SK-N-SH (cell line): Measurements from ENCODE around the gene AGR3. TPM values are rescaled to one million over a fixed set of nuclear protein-coding genes. Genes with fewer than 3 reads are reported as not detected.

Experiments
- CTCF ChIA-PET: fragments of 300-600, 350-600 bp; formaldehyde crosslinking; extraction: SDS; loops from one replicate; lab custom pipeline; 2021; lab: Yijun Ruan, JAX
- POLR2A ChIA-PET: fragments of 350-600 bp; sonication (Branson Sonifier 250); formaldehyde crosslinking; extraction: SDS; loops from one replicate; lab custom pipeline; 2020; ENCODE audit warnings: antibody characterized with exemption, inconsistent platforms; lab: Yijun Ruan, JAX
- DNase-seq: peaks from one replicate; pipeline ENCODE4 v3.0.0; 2012
- H2AFZ ChIP-seq: fragments of 200-600 bp; sonication (generic); 2 replicates; pipeline ENCODE4 v1.8.1; 2016; ENCODE audit warnings: antibody characterized with exemption, mild to moderate bottlenecking, low read depth
- H3F3A ChIP-seq: fragments of 200-600 bp; sonication (generic); replicated peaks from 2 replicates; pipeline ENCODE3; 2016; ENCODE audit warnings: antibody characterized with exemption, mild to moderate bottlenecking; ENCODE audit not compliant: insufficient read depth
- H3K27ac ChIP-seq, 2 experiments: fragments of 200-500 bp in 1 of 2; fragments of 200-600 bp in 1 of 2; sonication (Bioruptor generic) in 1 of 2; sonication (generic), shearing (Covaris generic) in 1 of 2; 2 replicates each; pipeline versions ENCODE4 v1.5.1 to v1.6.1; 2014 to 2016; ENCODE audit warnings: low read depth in 2 of 2, inconsistent platforms in 1 of 2, low read length in 1 of 2, mild to moderate bottlenecking in 1 of 2, mixed read lengths in 1 of 2
- H3K27me3 ChIP-seq: fragments of 200-600 bp; sonication (generic), shearing (Covaris generic); 2 replicates; pipeline ENCODE4 v1.6.1; 2016; ENCODE audit warnings: mixed run types; ENCODE audit not compliant: insufficient read depth
- H3K36me3 ChIP-seq, 2 experiments: fragments of 200-500 bp in 1 of 2; fragments of 200-600 bp in 1 of 2; sonication (Bioruptor generic) in 1 of 2; sonication (generic) in 1 of 2; replicated peaks in 1 of 2; 2 replicates each; pipeline versions ENCODE3 to v1.5.1; 2014 to 2016; ENCODE audit warnings: low read length in 1 of 2, mild to moderate bottlenecking in 1 of 2; ENCODE audit not compliant: insufficient read depth in 2 of 2, control insufficient read depth in 1 of 2
- H3K4me1 ChIP-seq, 2 experiments: fragments of 200-500 bp in 1 of 2; fragments of 200-600 bp in 1 of 2; sonication (Bioruptor generic) in 1 of 2; sonication (generic), shearing (Covaris generic) in 1 of 2; 2 replicates each; pipeline versions ENCODE4 v1.5.1 to v1.6.1; 2014 to 2016; ENCODE audit warnings: low read depth in 1 of 2, low read length in 1 of 2, mixed run types in 1 of 2; ENCODE audit not compliant: insufficient read depth in 2 of 2, control insufficient read depth in 1 of 2
- H3K4me2 ChIP-seq: fragments of 200-600 bp; sonication (generic), shearing (Covaris generic); 2 replicates; pipeline ENCODE4 v1.6.1; 2017; ENCODE audit warnings: mixed run types
- H3K4me3 ChIP-seq, 2 experiments: fragments of 200-500 bp in 1 of 2; fragments of 200-600 bp in 1 of 2; sonication (Bioruptor generic) in 1 of 2; sonication (generic), shearing (Covaris generic) in 1 of 2; 2 replicates each; pipeline versions ENCODE4 v1.5.1 to v1.8.1; 2014 to 2016; ENCODE audit warnings: low read depth in 2 of 2, inconsistent platforms in 1 of 2, low read length in 1 of 2, mild to moderate bottlenecking in 1 of 2, mixed read lengths in 1 of 2, moderate library complexity in 1 of 2
- H3K79me2 ChIP-seq: fragments of 200-600 bp; sonication (generic); 2 replicates; pipeline ENCODE4 v1.8.1; 2017; ENCODE audit warnings: mild to moderate bottlenecking; ENCODE audit not compliant: insufficient read depth
- H3K9ac ChIP-seq: fragments of 200-600 bp; sonication (generic); 2 replicates; pipeline ENCODE4 v1.6.1; 2017; ENCODE audit warnings: mixed run types
- H3K9me2 ChIP-seq: fragments of 200-600 bp; sonication (generic); 2 replicates; pipeline ENCODE4 v1.6.1; 2017; ENCODE audit warnings: mixed run types
- H3K9me3 ChIP-seq: fragments of 200-600 bp; sonication (generic); 2 replicates; pipeline ENCODE4 v1.6.1; 2017; ENCODE audit warnings: mixed run types, mild to moderate bottlenecking, moderate library complexity
- H4K20me1 ChIP-seq: fragments of 200-600 bp; sonication (generic); 2 replicates; pipeline ENCODE4 v1.6.1; 2017; ENCODE audit warnings: mild to moderate bottlenecking, mixed run types; ENCODE audit not compliant: insufficient read depth
- EP300 ChIP-seq, 2 experiments: IDR thresholded peaks; 2 replicates each; pipeline versions ENCODE4 v1.4.0 to v1.6.1; 2012; ENCODE audit warnings: borderline replicate concordance in 1 of 2, low read depth in 1 of 2, low read length in 1 of 2
- FOSL2 ChIP-seq: IDR thresholded peaks from 2 replicates; pipeline ENCODE4 v1.4.0; 2012; ENCODE audit warnings: low read depth, mild to moderate bottlenecking, moderate library complexity, borderline replicate concordance
- FOXJ3 ChIP-seq: sonication (generic); formaldehyde crosslinking; IDR thresholded peaks from 2 replicates; pipeline ENCODE4 v1.5.1; 2020; ENCODE audit warnings: mild to moderate bottlenecking, missing genetic modification reagents
- GABPA ChIP-seq: IDR thresholded peaks from 2 replicates; pipeline ENCODE4 v1.4.0; 2012; ENCODE audit warnings: low read depth, mild to moderate bottlenecking
- IRF3 ChIP-seq: fragments of 150-350 bp; IDR thresholded peaks from 2 replicates; pipeline ENCODE4 v1.6.1; 2016; ENCODE audit warnings: mild to moderate bottlenecking, low read depth, low read length
- JUND ChIP-seq: IDR thresholded peaks from 2 replicates; pipeline ENCODE4 v1.4.0; 2012
- MAX ChIP-seq: IDR thresholded peaks from 2 replicates; pipeline ENCODE4 v1.4.0; 2012; ENCODE audit warnings: low read depth
- MEF2A ChIP-seq: IDR thresholded peaks from 2 replicates; pipeline ENCODE4 v1.4.0; 2012; ENCODE audit warnings: low read depth, borderline replicate concordance
- MXI1 ChIP-seq: IDR thresholded peaks from 2 replicates; pipeline ENCODE4 v1.6.1; 2012; ENCODE audit warnings: mild to moderate bottlenecking, low read depth, low read length, improper control_type of control experiment
- NFIC ChIP-seq: IDR thresholded peaks from 2 replicates; pipeline ENCODE4 v1.4.0; 2012; ENCODE audit warnings: borderline replicate concordance
- PBX3 ChIP-seq: IDR thresholded peaks from 2 replicates; pipeline ENCODE4; 2012
- RAD21 ChIP-seq: IDR thresholded peaks from 2 replicates; pipeline ENCODE4 v1.6.1; 2012; ENCODE audit warnings: mild to moderate bottlenecking, low read length
- RCOR1 ChIP-seq: fragments of 150-350 bp; IDR thresholded peaks from 2 replicates; pipeline ENCODE4 v1.6.1; 2017; ENCODE audit warnings: antibody characterized with exemption, low read length
- SIN3A ChIP-seq: IDR thresholded peaks from 2 replicates; pipeline ENCODE4 v1.6.1; 2012; ENCODE audit warnings: low read depth, mild to moderate bottlenecking, low read length, moderate library complexity, borderline replicate concordance
- SMC3 ChIP-seq: IDR thresholded peaks from 2 replicates; pipeline ENCODE4 v1.6.1; 2012; ENCODE audit warnings: low read depth, low read length, improper control_type of control experiment
- USF1 ChIP-seq: IDR thresholded peaks from 2 replicates; pipeline ENCODE4 v1.4.0; 2012; ENCODE audit warnings: low read depth, borderline replicate concordance
- ZBTB33 ChIP-seq: IDR thresholded peaks from 2 replicates; pipeline ENCODE4 v1.4.0; 2012; ENCODE audit warnings: low read depth, borderline replicate concordance
- WGBS: methylation state at CpG from one replicate; pipeline ENCODE4 v1.1.6; 2017; ENCODE audit warnings: low lambda C conversion rate; 5-methylcytosine and 5-hydroxymethylcytosine counted together
- polyA plus RNA-seq, 3 experiments: library from polyadenylated mRNA; depleted of rRNA; stranded (reverse); fragments of >200 nt; gene quantifications; 2 replicates each; pipeline ENCODE4 v1.2.3, GENCODE V29; 2012

The AGR3 gene
- polyA plus RNA-seq, 1 of the 3 experiments (the other 2 are of a cell fraction): not detected

- CTCF ChIA-PET: interaction anchor here (0.8 to 1.3 kb wide), 2 partner anchors 19 to 26 kb away, joined by 3 to 5 read pairs; no protein-coding TSS in a partner anchor
- WGBS: 20% methylated on average over 1 of the region's 1 CpG
Measured at GRCh38 chr7:16879181-16879580, 2.6 kb downstream of the AGR3 start.

More at GRCh38 chr7:16879181-16879580, 2.6 kb downstream of the AGR3 start:
- no peak for TF ChIP-seq MAX
- TF ChIP-seq SMC3: no peak
- no peak for TF ChIP-seq MEF2A
- no peak for TF ChIP-seq ZBTB33
- no peak for TF ChIP-seq RCOR1
- TF ChIP-seq GABPA: no peak
- TF ChIP-seq NFIC: no peak
- no peak for TF ChIP-seq PBX3
- no peak for TF ChIP-seq FOSL2
- TF ChIP-seq JUND: no peak
- no peak for TF ChIP-seq MXI1
- TF ChIP-seq FOXJ3: no peak
- TF ChIP-seq RAD21: no peak
- TF ChIP-seq SIN3A: no peak
- no peak for TF ChIP-seq EP300 (IDR thresholded peaks at IDR 0.05; ENCODE audit: borderline replicate concordance in 1 of 2, low read depth in 1 of 2, low read length in 1 of 2)
- TF ChIP-seq USF1: no peak
- TF ChIP-seq IRF3: no peak
- H3F3A ChIP-seq: no peaks in the 10 kb centered on the region
- peaks cover 24% of the 10 kb centered on the region for H3K27me3 ChIP-seq
- H3K9ac ChIP-seq: no peak overlapping the region
- H3K27ac ChIP-seq: no peak overlapping the region
- no peaks in the 10 kb centered on the region for H3K9me2 ChIP-seq
- no peaks in the 10 kb centered on the region for H3K79me2 ChIP-seq
- H3K4me3 ChIP-seq: no peak overlapping the region
- H2AFZ ChIP-seq: no peak overlapping the region
- POLR2A ChIA-PET: no interaction called here
- no peak for DNase-seq
- H3K36me3 ChIP-seq: no peaks in the 10 kb centered on the region
- no peaks in the 10 kb centered on the region for H3K4me1 ChIP-seq
- H4K20me1 ChIP-seq: no peaks in the 10 kb centered on the region
- no peaks in the 10 kb centered on the region for H3K9me3 ChIP-seq
- no peak overlapping the region for H3K4me2 ChIP-seq
